ENCODE measurements around the gene ATMIN.

GRCh38 chr16:81071805-81072204 is 36.2 kb downstream of the ATMIN start:
- no peak for TF ChIP-seq POLR2A (IDR thresholded peaks at IDR 0.05; ENCODE audit: borderline replicate concordance, extremely low read depth, insufficient read depth, insufficient read length)
- TF ChIP-seq CTCF (IDR thresholded peaks at IDR 0.05 in 2 of 3, conservative IDR thresholded peaks at IDR 0.05 in 1 of 3; ENCODE audit: borderline replicate concordance in 1 of 3, insufficient read depth in 1 of 3, low read depth in 2 of 3, low read length in 2 of 3): no peak
- TF ChIP-seq SP1 (IDR thresholded peaks at IDR 0.05; ENCODE audit: low read depth): no peak
- TF ChIP-seq EZH2phosphoT487 (IDR thresholded peaks at IDR 0.05; ENCODE audit: borderline replicate concordance): no peak
- no peak for TF ChIP-seq ZBTB33 (IDR thresholded peaks at IDR 0.05; ENCODE audit: extremely low read depth, insufficient replicate concordance, low read length)
- no peak for TF ChIP-seq EZH2 (IDR thresholded peaks at IDR 0.05)
- TF ChIP-seq YY1 (IDR thresholded peaks at IDR 0.05; ENCODE audit: extremely low read depth, insufficient replicate concordance, low read depth, low read length): no peak
- TF ChIP-seq EGR1 (IDR thresholded peaks at IDR 0.05; ENCODE audit: low read depth): no peak
- no peak for TF ChIP-seq RAD21 (IDR thresholded peaks at IDR 0.05; ENCODE audit: low read depth)
- no peak for TF ChIP-seq TCF7L2 (IDR thresholded peaks at IDR 0.05; ENCODE audit: borderline replicate concordance, extremely low read depth, insufficient read depth, insufficient read length)
- peak; percentile 38; the same call in 1 of the 2 replicates for TF ChIP-seq POLR2AphosphoS5 (IDR thresholded peaks at IDR 0.05; ENCODE audit: low read depth, low read length)
- TF ChIP-seq REST (IDR thresholded peaks at IDR 0.05; ENCODE audit: low read depth): no peak

Data from HCT116 (cell line).